GM04504 (cell line): ENCODE data around the gene DPF1.

Experiments used
- DNase-seq: peaks from one replicate; pipeline ENCODE4 v3.0.0-alpha.2; 2012; ENCODE audit warnings: low read depth

The DPF1 gene

GRCh38 chr19:38163419-38164290 is 60.4 kb downstream of the DPF1 start:
- no peak for DNase-seq

GRCh38 chr19:38162632-38163031 is 61.4 kb downstream of the DPF1 start:
- DNase-seq = no peak

DNA sequence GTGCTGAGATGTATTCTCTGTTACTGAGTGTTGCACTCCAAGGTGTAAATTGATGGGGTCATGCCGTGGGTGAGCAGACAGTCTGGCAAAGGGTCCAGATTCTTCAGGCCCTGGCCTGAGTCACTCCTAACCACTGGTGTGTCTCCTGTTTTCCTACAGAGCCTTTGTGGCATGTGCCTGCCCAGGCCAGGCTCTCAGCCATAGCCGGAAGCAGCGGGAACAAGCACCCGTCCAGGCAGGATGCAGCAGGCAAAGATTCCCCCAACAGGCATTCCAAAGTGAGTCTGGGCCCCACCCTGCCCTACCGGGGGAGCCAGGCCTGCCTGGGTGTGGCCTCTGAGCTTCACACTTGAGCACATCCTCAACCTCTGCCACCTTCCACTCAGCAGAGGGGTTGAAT is 61.9 kb downstream of the DPF1 start:
- DNase-seq = no peak
